WTC11 (cell line): Measurements from ENCODE around the gene FAF1. TPM values are rescaled to one million over a fixed set of nuclear protein-coding genes. Genes with fewer than 3 reads are reported as not detected.

ENCODE experiments used
- ATAC-seq: fragments of 200-7000 bp; cut with Tn5 transposase; 2 replicates; pipeline ENCODE4 v1.10.0; 2021; ENCODE audit warnings: mild to moderate bottlenecking, moderate library complexity
- Bru-seq: library from RNA; stranded (reverse); fragments of 400-500 nt; gene quantifications from one replicate; lab custom pipeline; 2021; lab: Mats Ljungman, UMichigan
- CTCF ChIA-PET: fragments of 300-600 bp; sonication (Branson Sonifier 250); formaldehyde crosslinking; loops from one replicate; lab custom pipeline; 2021; ENCODE audit warnings: antibody characterized with exemption; lab: Charles Lee
- POLR2A ChIA-PET: fragments of 350-600 bp; sonication (Branson Sonifier 250); formaldehyde crosslinking; loops from one replicate; lab custom pipeline; 2021; ENCODE audit warnings: antibody characterized with exemption; lab: Charles Lee
- DNase-seq: peaks from one replicate; pipeline ENCODE4 v3.0.0; 2021; ENCODE audit warnings: low spot score
- H3K27ac Mint-ChIP-seq: 2 replicates; pipeline ENCODE4 v1.8.0; 2021; ENCODE audit warnings: mixed read lengths
- H3K27me3 Mint-ChIP-seq: 2 replicates; pipeline ENCODE4 v1.8.0; 2021; ENCODE audit warnings: low read depth, mild to moderate bottlenecking, moderate library complexity, mixed read lengths
- H3K36me3 Mint-ChIP-seq: 2 replicates; pipeline ENCODE4 v1.8.0; 2021; ENCODE audit warnings: mixed read lengths
- H3K4me1 Mint-ChIP-seq: 2 replicates; pipeline ENCODE4 v1.8.0; 2022; ENCODE audit warnings: mixed read lengths
- H3K4me3 Mint-ChIP-seq: 2 replicates; pipeline ENCODE4 v1.8.0; 2021; ENCODE audit warnings: mild to moderate bottlenecking, moderate library complexity, mixed read lengths
- H3K9me3 Mint-ChIP-seq: 2 replicates; pipeline ENCODE4 v1.8.0; 2021; ENCODE audit warnings: mixed read lengths
- ARID4B ChIP-seq: sonication (generic); formaldehyde crosslinking; IDR thresholded peaks from 2 replicates; pipeline ENCODE4 v1.8.0; 2023; ENCODE audit warnings: missing genetic modification reagents, mild to moderate bottlenecking, borderline replicate concordance
- ATF2 ChIP-seq: sonication (generic); formaldehyde crosslinking; IDR thresholded peaks from 2 replicates; pipeline ENCODE4 v1.8.1; 2022; ENCODE audit warnings: low read depth, missing genetic modification reagents, borderline replicate concordance
- CBFB ChIP-seq: sonication (generic); formaldehyde crosslinking; IDR thresholded peaks from 2 replicates; pipeline ENCODE4 v1.8.1; 2022; ENCODE audit warnings: mild to moderate bottlenecking, low read depth, missing genetic modification reagents
- CTCF ChIP-seq: fragments of 200-600 bp; IDR thresholded peaks from 2 replicates; pipeline ENCODE4 v1.8.0; 2022; ENCODE audit warnings: antibody characterized with exemption
- FOXP1 ChIP-seq: sonication (generic); formaldehyde crosslinking; IDR thresholded peaks from 2 replicates; pipeline ENCODE4 v1.8.0; 2022; ENCODE audit warnings: missing genetic modification reagents, mild to moderate bottlenecking, moderate library complexity, borderline replicate concordance
- MYBL2 ChIP-seq: sonication (generic); formaldehyde crosslinking; IDR thresholded peaks from 2 replicates; pipeline ENCODE4 v1.8.1; 2023; ENCODE audit warnings: mild to moderate bottlenecking, moderate library complexity, missing genetic modification reagents
- NFE2L1 ChIP-seq: sonication (generic); formaldehyde crosslinking; IDR thresholded peaks from 2 replicates; pipeline ENCODE4 v1.8.1; 2023; ENCODE audit warnings: missing genetic modification reagents
- NR1H2 ChIP-seq: sonication (generic); formaldehyde crosslinking; IDR thresholded peaks from 2 replicates; pipeline ENCODE4 v1.9.0; 2021; ENCODE audit warnings: mild to moderate bottlenecking, moderate library complexity, missing genetic modification reagents
- PRDM15 ChIP-seq: sonication (generic); formaldehyde crosslinking; IDR thresholded peaks from 2 replicates; pipeline ENCODE4 v1.8.0; 2022; ENCODE audit warnings: missing genetic modification reagents
- PREB ChIP-seq: sonication (generic); formaldehyde crosslinking; IDR thresholded peaks from 2 replicates; pipeline ENCODE4 v1.8.1; 2022; ENCODE audit warnings: mild to moderate bottlenecking, missing genetic modification reagents, moderate library complexity, borderline replicate concordance
- TEAD1 ChIP-seq: sonication (generic); formaldehyde crosslinking; IDR thresholded peaks from 2 replicates; pipeline ENCODE4 v1.8.0; 2022; ENCODE audit warnings: mild to moderate bottlenecking, missing genetic modification reagents
- TEAD4 ChIP-seq: sonication (generic); formaldehyde crosslinking; IDR thresholded peaks from 2 replicates; pipeline ENCODE4 v1.8.0; 2022; ENCODE audit warnings: mild to moderate bottlenecking, missing genetic modification reagents
- USF2 ChIP-seq: sonication (generic); formaldehyde crosslinking; IDR thresholded peaks from 2 replicates; pipeline ENCODE4 v1.8.1; 2023; ENCODE audit warnings: mild to moderate bottlenecking, missing genetic modification reagents, moderate library complexity
- ZNF121 ChIP-seq: sonication (generic); formaldehyde crosslinking; IDR thresholded peaks from 2 replicates; pipeline ENCODE4 v1.8.0; 2023; ENCODE audit warnings: missing genetic modification reagents
- ZNF138 ChIP-seq: sonication (generic); formaldehyde crosslinking; conservative IDR thresholded peaks from 2 replicates; pipeline ENCODE4 v1.8.1; 2022; ENCODE audit warnings: mild to moderate bottlenecking, moderate library complexity, missing genetic modification reagents
- ZNF317 ChIP-seq: sonication (generic); formaldehyde crosslinking; IDR thresholded peaks from 2 replicates; pipeline ENCODE4 v1.8.1; 2023; ENCODE audit warnings: low read depth, mild to moderate bottlenecking, moderate library complexity, missing genetic modification reagents, borderline replicate concordance
- ZNF512 ChIP-seq: sonication (generic); formaldehyde crosslinking; IDR thresholded peaks from 2 replicates; pipeline ENCODE4 v1.8.1; 2022; ENCODE audit warnings: missing genetic modification reagents, borderline replicate concordance
- long read RNA-seq, 3 experiments: library from RNA in 1 of 3; library from capped mRNA in 1 of 3; library from polyadenylated mRNA in 1 of 3; unstranded in 2 of 3; stranded (forward) in 1 of 3; transcript quantifications; one replicate each; pipeline ENCODE4 v2.0.0, GENCODE V29; 2021
- total RNA-seq: library from RNA; stranded (reverse); gene quantifications from 3 replicates; pipeline ENCODE4 v1.2.3, GENCODE V29; 2021

FAF1 gene
- total RNA-seq (50.4 to 53.5 TPM (median 53.5 TPM) in 3 replicates), Bru-seq, nascent RNA (percentile 71 among the genes with signal in this experiment)
- long read RNA-seq, experiment 1, full-length matches to known transcripts: 237 of 282 reads
- long read RNA-seq, experiment 1, partial matches to known transcripts: 12 of 282 reads
- long read RNA-seq, experiment 1, other reads (novel, unspliced or antisense): 33 of 282 reads
- long read RNA-seq, experiment 2, full-length matches to known transcripts: 27 of 60 reads
- long read RNA-seq, experiment 2, partial matches to known transcripts: 22 of 60 reads
- long read RNA-seq, experiment 2, other reads (novel, unspliced or antisense): 11 of 60 reads
- long read RNA-seq, experiment 3, full-length matches to known transcripts: 1 of 9 reads
- long read RNA-seq, experiment 3, partial matches to known transcripts: 6 of 9 reads
- long read RNA-seq, experiment 3, other reads (novel, unspliced or antisense): 2 of 9 reads

- ATAC-seq: peak; percentile 93
- Mint-ChIP-seq H3K27ac (peak within 1 kb of the TSS; percentile 95), H3K9me3 (no peaks in the 10 kb centered on the region), H3K4me3 (peak within 1 kb of the TSS; percentile 87), H3K4me1 (peaks cover 14% of the 10 kb centered on the region), H3K36me3 (no peaks in the 10 kb centered on the region), H3K27me3 (peaks cover 20% of the 10 kb centered on the region)
- ChIA-PET CTCF (interaction anchor here (0.6 to 1.7 kb wide), 7 partner anchors 9 to 276 kb away, joined by 3 to 11 read pairs (median 4); partner anchors contain the start of genes CDKN2C and RNF11), POLR2A (interaction anchor here (0.6 to 0.8 kb wide), 2 partner anchors 9 to 17 kb away, joined by 3 to 7 read pairs; no protein-coding TSS in a partner anchor)
- peak; percentile 98 for DNase-seq
- TF ChIP-seq CBFB (CRISPR knock-in tag) (no peak), PRDM15 (CRISPR knock-in tag) (peak; percentile 77), ZNF121 (CRISPR knock-in tag) (no peak), ATF2 (CRISPR knock-in tag) (no peak), ZNF512 (CRISPR knock-in tag) (no peak), MYBL2 (CRISPR knock-in tag) (0 out of 2 replicates have a peak, but pooled peaks have one; percentile 14), ZNF138 (no peak), TEAD4 (CRISPR knock-in tag) (no peak), NR1H2 (CRISPR knock-in tag) (no peak), FOXP1 (CRISPR knock-in tag) (peak; percentile 80; the same call in 1 of the 2 replicates), USF2 (CRISPR knock-in tag) (peak; percentile 100), ARID4B (CRISPR knock-in tag) (peak; percentile 92; the same call in 1 of the 2 replicates), CTCF (0 out of 2 replicates have a peak, but pooled peaks have one; percentile 22), NFE2L1 (CRISPR knock-in tag) (peak; percentile 45; the same call in 1 of the 2 replicates), PREB (CRISPR knock-in tag) (no peak), TEAD1 (CRISPR knock-in tag) (peak; percentile 67; the same call in 1 of the 2 replicates), ZNF317 (CRISPR knock-in tag) (no peak)
Measured at GRCh38 chr1:50959913-50960844, at the start of gene FAF1. Gene FAF1, minus strand, starts transcription at chr1:50960267. Its CDS starts 456 bp downstream, at chr1:50959811.
